HG02678 (cell line): ENCODE results near the gene ANAPC15.

Source experiments
- ATAC-seq: cut with Tn5 transposase; IDR thresholded peaks from one replicate; pipeline ENCODE4 v1.9.1; 2021; ENCODE audit warnings: mild to moderate bottlenecking, moderate library complexity; ENCODE audit not compliant: unreplicated experiment

Gene ANAPC15

DNA sequence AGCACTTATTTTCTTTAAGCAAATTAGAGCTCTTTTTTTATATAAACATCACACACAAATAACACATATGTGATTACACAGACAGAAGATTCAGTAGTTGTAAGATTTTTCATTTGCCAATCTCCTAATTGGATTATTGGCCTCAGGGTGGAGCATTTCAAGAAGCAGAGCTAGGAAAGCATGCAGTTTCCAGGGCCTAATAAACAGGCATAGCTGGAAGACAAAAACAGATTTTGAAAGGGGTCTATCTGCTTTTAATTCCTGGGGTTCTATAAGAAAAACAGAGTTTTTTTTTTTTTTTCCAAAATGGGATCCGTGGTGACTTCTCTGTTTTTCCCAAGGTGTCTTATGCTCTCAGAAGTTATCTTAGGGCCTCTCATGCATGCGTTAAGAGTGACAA lies 15.4 kb upstream of the ANAPC15 start:
- ATAC-seq = no peak

- no peak for ATAC-seq
Observed at GRCh38 chr11:72125956-72126355, 13.5 kb upstream of the ANAPC15 start.

- ATAC-seq = no peak
Observed at GRCh38 chr11:72124046-72124445, 11.6 kb upstream of the ANAPC15 start.

GRCh38 chr11:72123117-72123653 lies 10.7 kb upstream of the ANAPC15 start:
- ATAC-seq = no peak

GRCh38 chr11:72122607-72123006 lies 10.1 kb upstream of the ANAPC15 start:
- no peak for ATAC-seq

GRCh38 chr11:72120930-72121329 lies 8.4 kb upstream of the ANAPC15 start:
- ATAC-seq = no peak

GRCh38 chr11:72119198-72119597 lies 6.7 kb upstream of the ANAPC15 start:
- no peak for ATAC-seq

DNA sequence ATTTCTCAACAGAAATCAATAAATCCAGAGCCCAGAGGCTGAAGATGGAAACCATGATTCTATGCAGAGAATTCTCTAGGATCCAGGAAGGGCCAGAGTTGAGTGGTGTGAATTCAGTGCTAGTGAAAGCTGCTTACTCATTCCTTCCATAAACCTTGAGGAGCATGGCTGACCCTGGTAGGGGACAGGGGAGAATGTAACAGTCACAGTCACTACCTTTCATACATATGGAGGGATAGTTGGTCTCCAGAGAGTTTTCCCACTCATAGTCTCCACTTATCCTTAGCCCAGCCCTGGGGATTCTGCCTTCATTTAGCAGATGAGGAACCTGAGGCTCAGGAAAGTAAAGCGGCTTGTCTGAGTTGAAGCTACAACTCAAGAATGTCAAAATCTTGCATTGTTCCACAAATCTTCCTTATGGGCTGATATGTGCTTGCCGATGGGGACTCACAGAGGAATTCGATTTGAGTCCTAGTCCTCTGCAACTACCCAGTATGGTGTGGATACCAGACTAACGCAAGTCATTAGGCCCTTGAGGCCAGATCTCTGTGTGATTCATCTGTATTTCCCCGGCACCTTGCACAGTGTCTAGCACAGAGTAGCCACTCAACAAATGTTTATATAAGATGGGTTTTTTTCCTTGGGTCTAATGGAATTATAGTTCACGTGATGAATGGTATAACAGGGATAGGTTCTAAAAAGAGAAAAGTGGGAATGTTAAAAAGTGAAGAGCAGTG lies 3.7 kb upstream of the ANAPC15 start:
- no peak for ATAC-seq

DNA sequence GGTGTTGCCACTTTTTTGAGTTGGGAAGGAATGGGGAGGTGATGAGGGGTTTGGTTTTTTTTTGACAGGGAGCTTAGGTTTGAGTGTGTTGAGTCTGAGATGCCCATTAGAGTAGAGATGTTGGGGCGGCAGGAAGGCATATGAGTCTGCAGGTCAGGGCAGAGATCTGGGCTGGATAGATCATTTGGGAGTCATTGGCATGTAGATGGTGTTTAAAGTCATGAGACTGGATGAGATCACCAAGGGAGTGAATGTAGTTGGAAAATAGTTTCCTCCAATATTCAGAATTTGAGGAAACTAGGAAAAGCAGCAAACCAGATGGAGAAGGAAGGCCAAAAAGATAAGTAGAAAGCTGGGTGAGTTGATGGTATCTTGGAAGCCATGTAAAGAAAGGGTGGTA lies 2.1 kb upstream of the ANAPC15 start:
- no peak for ATAC-seq

DNA sequence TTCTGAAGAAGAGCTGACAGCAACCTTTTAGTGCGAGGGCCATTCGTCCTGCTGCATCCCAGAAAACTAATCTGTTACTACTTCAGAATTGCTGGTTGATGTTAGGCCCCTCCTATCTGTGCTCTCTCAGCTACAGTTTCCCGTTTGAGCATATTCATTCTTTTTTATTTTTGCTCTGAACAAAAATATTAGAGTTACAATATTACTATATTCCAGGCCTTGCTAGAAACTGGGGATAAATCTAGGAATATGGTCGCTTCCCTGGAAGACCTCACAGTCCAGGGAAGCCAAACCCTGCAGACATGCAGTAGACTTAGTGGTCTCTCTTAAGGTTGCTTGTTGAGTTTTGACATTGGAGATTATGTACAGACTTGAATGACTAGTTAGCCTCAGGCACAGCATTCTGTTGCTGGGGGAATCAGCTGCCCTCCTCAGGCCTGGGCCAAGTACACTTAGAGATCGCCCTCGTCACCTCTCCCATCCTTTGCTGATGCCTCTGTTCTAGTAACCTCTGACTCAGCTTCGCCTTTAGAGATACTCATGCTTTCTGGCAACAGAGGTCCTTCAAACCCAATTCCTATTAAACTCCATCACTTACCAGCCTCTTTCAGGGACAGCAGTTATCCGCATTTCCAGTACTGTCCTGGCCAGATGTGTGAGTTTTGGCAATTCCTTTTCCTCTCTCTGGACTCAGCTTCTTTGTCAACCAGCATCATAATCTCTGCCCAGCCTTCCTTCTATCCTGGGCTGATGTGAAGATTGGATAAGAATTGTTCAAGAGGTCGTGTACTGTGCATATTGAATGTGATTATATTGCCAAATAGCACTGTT lies 698 bp upstream of the ANAPC15 start:
- no peak for ATAC-seq

DNA sequence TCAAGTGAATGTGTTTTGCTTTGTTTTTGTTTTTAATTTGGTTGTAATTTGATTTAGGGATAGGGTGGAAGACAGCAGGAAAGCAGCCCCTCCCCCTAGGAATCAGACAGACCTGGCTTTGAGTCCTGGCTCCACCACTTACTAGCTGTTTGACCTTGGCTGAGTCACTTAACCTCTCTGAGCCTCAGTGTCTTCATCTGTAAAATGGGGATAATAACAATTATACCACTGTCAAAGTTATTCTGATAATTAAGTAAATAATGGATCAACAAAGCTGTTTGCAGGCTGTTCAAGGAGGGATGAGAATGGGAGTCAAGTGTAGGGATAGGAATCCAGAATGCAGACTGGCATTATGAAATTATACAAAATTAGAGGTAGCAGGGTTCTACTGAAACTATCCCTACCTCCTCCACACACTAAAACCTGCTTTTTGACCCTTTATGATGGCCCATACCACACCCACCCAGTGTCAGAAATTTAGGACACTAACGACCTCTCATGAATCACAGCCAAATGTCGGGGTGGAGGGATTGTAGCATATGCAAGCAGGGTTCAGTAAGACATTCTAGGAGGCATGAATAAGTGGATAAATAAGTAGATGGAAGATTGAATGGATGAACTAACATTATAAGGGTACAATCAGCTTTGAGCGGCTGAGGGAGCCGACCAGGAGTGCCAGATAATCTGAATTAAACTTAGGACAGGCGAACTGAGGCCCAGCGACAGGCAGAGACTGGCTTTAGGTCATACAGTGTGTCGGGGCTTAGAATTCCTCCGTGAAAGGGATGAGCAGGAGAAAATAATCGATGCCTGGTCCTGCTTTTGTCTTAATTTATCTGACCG lies 974 bp downstream of the ANAPC15 start:
- ATAC-seq = no peak

- no peak for ATAC-seq
Observed at GRCh38 chr11:72105888-72106287, 6.6 kb downstream of the ANAPC15 start, which contains the start of gene TOMT. Gene TOMT (plus strand): TSS chr11:72105924. CDS start chr11:72105952, 28 bp downstream.

- no peak for ATAC-seq
Observed at GRCh38 chr11:72103754-72104167, 8.7 kb downstream of the ANAPC15 start.

GRCh38 chr11:72102946-72103753 lies 9.3 kb downstream of the ANAPC15 start, which contains the start of gene LAMTOR1:
Gene LAMTOR1 (minus strand): TSS chr11:72103297. CDS start chr11:72103224, 73 bp downstream.
- peak; percentile 94 for ATAC-seq

DNA sequence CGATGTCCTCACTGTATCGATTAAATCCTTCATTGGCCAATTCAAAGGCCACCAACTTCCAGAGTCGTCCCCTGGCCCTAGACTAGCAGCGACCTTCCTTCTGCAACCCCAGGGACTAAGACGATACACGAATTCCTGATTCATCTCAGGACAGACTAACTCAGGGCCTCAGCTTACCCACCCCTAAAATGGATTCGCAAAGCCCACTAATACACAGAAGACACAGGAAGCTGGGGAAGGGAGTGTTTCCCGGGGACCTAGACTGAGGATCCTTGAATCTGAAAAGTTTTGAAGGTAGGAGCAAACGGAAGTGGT lies 9.9 kb downstream of the ANAPC15 start:
- no peak for ATAC-seq

DNA sequence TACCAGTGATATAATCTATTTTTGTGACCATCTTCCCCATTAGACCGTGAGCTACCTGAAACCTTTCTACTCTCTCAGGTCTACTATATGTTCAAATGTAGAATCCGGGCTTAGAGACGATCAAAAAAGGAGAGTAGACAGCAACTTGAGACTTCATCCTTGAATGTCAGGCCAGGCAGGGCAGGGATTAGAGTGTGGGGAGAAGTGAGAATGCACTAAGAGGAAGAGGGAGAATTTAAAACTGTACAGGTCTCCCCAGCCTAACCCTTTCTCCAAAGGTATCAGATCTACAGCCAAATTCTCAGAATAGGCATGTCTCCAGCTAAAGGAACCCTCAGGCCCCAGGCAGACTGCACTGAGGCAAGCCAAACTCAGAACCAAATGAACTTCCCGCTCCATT lies 10.3 kb downstream of the ANAPC15 start:
- no peak for ATAC-seq

DNA sequence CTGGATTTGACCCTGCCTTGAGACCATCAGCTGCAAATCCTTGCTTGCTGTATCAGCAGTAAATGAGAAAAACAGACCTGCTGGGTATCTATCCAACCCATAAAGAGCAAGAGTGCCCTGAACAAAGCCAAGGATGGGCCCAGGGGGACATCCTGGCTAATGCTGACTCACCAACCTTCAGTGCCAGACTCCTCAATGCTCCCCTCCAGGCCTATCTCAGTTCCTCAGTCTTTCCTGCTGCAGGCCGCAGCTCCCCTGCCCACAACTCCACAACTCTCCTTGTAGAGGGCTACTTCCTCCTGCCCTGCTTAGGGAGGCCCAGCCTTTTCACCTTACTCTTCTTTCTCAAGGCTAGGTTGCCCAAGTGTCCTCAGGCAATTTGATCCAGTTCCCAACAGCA lies 12.0 kb downstream of the ANAPC15 start:
- no peak for ATAC-seq

DNA sequence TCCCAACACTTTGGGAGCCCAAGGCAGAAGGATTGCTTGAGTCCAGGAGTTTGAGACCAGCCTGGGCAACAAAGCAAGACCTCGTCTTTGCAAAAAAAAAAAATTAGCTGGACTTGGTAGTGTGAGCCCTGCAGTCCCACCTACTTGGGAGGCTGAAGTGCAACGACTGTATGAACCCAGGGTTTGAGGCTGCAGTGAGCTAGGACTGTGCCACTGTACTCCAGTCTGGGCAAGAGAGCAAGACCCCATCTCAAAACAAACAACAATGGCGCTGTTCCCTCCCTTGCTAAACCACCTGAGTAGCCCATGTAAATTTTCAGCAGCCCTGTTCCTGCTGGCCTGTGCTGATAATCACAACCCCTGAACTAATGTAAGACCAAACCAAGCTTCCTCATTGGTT lies 12.5 kb downstream of the ANAPC15 start:
- ATAC-seq = no peak

- ATAC-seq = no peak
Observed at GRCh38 chr11:72098741-72099140, 13.8 kb downstream of the ANAPC15 start.

GRCh38 chr11:72091292-72091691 lies 21.2 kb downstream of the ANAPC15 start:
- ATAC-seq = no peak
